Measurements from ENCODE around the gene RALGAPA2. TPM values are rescaled to one million over a fixed set of nuclear protein-coding genes. Genes with fewer than 3 reads are reported as not detected.

RALGAPA2 gene
- total RNA-seq, 2 experiments from 2014 or later, result 21.2 to 21.9 TPM

GRCh38 chr20:20367575-20368417 lies 344.6 kb downstream of the RALGAPA2 start, which contains the start of gene INSM1:
Gene INSM1 (plus strand): TSS chr20:20368104. CDS start chr20:20368268, 164 bp downstream.
- no peaks in the 10 kb centered on the region for H3K9me3 Mint-ChIP-seq
- H3K27me3 ChIP-seq (ENCODE audit: control insufficient read depth in 1 of 2, insufficient read depth in 2 of 2, low read length in 2 of 2), result peaks cover 38 to 74% of the 10 kb centered on the region in 2 experiments

GRCh38 chr20:20366876-20367574 lies 345.4 kb downstream of the RALGAPA2 start:
- Histone ChIP-seq H3K36me3 (ENCODE audit: insufficient read depth, low read length) (no peaks in the 10 kb centered on the region), H3K27me3 (ENCODE audit: control insufficient read depth in 1 of 2, insufficient read depth in 2 of 2, low read length in 2 of 2) (peaks cover 35 to 67% of the 10 kb centered on the region in 2 experiments), H3K4me3 (ENCODE audit: low read length) (no peak overlapping the region), H3K27ac (ENCODE audit: low read depth in 1 of 2, low read length in 2 of 2) (no peak overlapping the region), H3K9me3 (ENCODE audit: control insufficient read depth in 1 of 2, insufficient read depth in 1 of 2, low read length in 2 of 2) (peaks cover 0 to 9% of the 10 kb centered on the region in 2 experiments), H3K4me1 (ENCODE audit: insufficient read depth, low read length) (peaks cover 3% of the 10 kb centered on the region)
- H3K4me1 Mint-ChIP-seq (ENCODE audit: low read depth), result peaks cover 12% of the 10 kb centered on the region
- TF ChIP-seq CTCF (IDR thresholded peaks at IDR 0.05), result no peak
- intact Hi-C loops (cut with DNase I, micrococcal nuclease), result no loop called here
- no peak overlapping the region for H3K27ac Mint-ChIP-seq
- ATAC-seq (ENCODE audit: poor library complexity) (no peak), DNase-seq (no peak)
- H3K27me3 Mint-ChIP-seq, result peaks cover 64% of the 10 kb centered on the region
- CTCF ChIA-PET, result no interaction called here
- H3K36me3 Mint-ChIP-seq (ENCODE audit: low read depth), result no peaks in the 10 kb centered on the region
- H3K4me3 Mint-ChIP-seq, result no peak overlapping the region
- POLR2A ChIA-PET, result no interaction called here
- H3K9me3 Mint-ChIP-seq, result no peaks in the 10 kb centered on the region

More at GRCh38 chr20:20367575-20368417, 344.6 kb downstream of the RALGAPA2 start, which contains the start of gene INSM1:
- Histone ChIP-seq H3K4me3 (ENCODE audit: low read length) (no peak within 1 kb of the TSS), H3K27ac (ENCODE audit: low read depth in 1 of 2, low read length in 2 of 2) (no peak within 1 kb of the TSS), H3K4me1 (ENCODE audit: insufficient read depth, low read length) (peaks cover 3% of the 10 kb centered on the region), H3K9me3 (ENCODE audit: control insufficient read depth in 1 of 2, insufficient read depth in 1 of 2, low read length in 2 of 2) (peaks cover 0 to 9% of the 10 kb centered on the region in 2 experiments), H3K36me3 (ENCODE audit: insufficient read depth, low read length) (no peaks in the 10 kb centered on the region)
- ATAC-seq (ENCODE audit: poor library complexity) (no peak), DNase-seq (no peak)
- Mint-ChIP-seq H3K36me3 (ENCODE audit: low read depth) (no peaks in the 10 kb centered on the region), H3K4me3 (no peak within 1 kb of the TSS), H3K4me1 (ENCODE audit: low read depth) (peaks cover 7% of the 10 kb centered on the region), H3K27me3 (peaks cover 64% of the 10 kb centered on the region), H3K27ac (no peak within 1 kb of the TSS)
- ChIA-PET POLR2A (no interaction called here), CTCF (no interaction called here)
- TF ChIP-seq CTCF (IDR thresholded peaks at IDR 0.05), result no peak
- intact Hi-C loops (cut with DNase I, micrococcal nuclease), result no loop called here

GRCh38 chr20:20366551-20366875 lies 345.9 kb downstream of the RALGAPA2 start:
- no peaks in the 10 kb centered on the region for H3K9me3 Mint-ChIP-seq
- no peak for ATAC-seq (ENCODE audit: poor library complexity)
- no peak for DNase-seq
- Histone ChIP-seq H3K4me1 (ENCODE audit: insufficient read depth, low read length) (peaks cover 3% of the 10 kb centered on the region), H3K9me3 (ENCODE audit: control insufficient read depth in 1 of 2, insufficient read depth in 1 of 2, low read length in 2 of 2) (peaks cover 0 to 9% of the 10 kb centered on the region in 2 experiments), H3K27ac (ENCODE audit: low read depth in 1 of 2, low read length in 2 of 2) (no peak overlapping the region), H3K36me3 (ENCODE audit: insufficient read depth, low read length) (no peaks in the 10 kb centered on the region), H3K4me3 (ENCODE audit: low read length) (no peak overlapping the region), H3K27me3 (ENCODE audit: control insufficient read depth in 1 of 2, insufficient read depth in 2 of 2, low read length in 2 of 2) (peaks cover 34 to 66% of the 10 kb centered on the region in 2 experiments)
- H3K27me3 Mint-ChIP-seq, result peaks cover 64% of the 10 kb centered on the region
- no peak overlapping the region for H3K27ac Mint-ChIP-seq
- no peak for TF ChIP-seq CTCF (IDR thresholded peaks at IDR 0.05)
- ChIA-PET CTCF (no interaction called here), POLR2A (no interaction called here)
- H3K4me1 Mint-ChIP-seq (ENCODE audit: low read depth), result peaks cover 12% of the 10 kb centered on the region
- intact Hi-C loops (cut with DNase I, micrococcal nuclease), result no loop called here
- H3K4me3 Mint-ChIP-seq, result no peak overlapping the region
- H3K36me3 Mint-ChIP-seq (ENCODE audit: low read depth), result no peaks in the 10 kb centered on the region

All from CD4-positive, alpha-beta T cell (primary cell).